Progenitor cell of endocrine pancreas (in vitro differentiated cells): ENCODE results near the gene MT1M. TPM values are rescaled to one million over a fixed set of nuclear protein-coding genes. Genes with fewer than 3 reads are reported as not detected.
A peak's percentile ranks its signal among the peaks of the same experiment; 100 is the strongest.
"Not testable (repeated sequence)": the region's sequence is repeated elsewhere in the genome, so short reads cannot be mapped to it uniquely, and the experiment has no call there.

Experiments used
- DNase-seq: peaks from one replicate; pipeline ENCODE4 v3.0.0; 2021; ENCODE audit warnings: low spot score; ENCODE audit not compliant: unreplicated experiment
- H3K27ac Mint-ChIP-seq: 2 replicates; pipeline ENCODE4 v1.8.0; 2021; ENCODE audit warnings: mild to moderate bottlenecking, moderate library complexity, mixed read lengths
- H3K27me3 Mint-ChIP-seq: 2 replicates; pipeline ENCODE4 v1.8.0; 2021; ENCODE audit warnings: mixed read lengths
- H3K36me3 Mint-ChIP-seq: 2 replicates; pipeline ENCODE4 v1.8.0; 2022; ENCODE audit warnings: mixed read lengths; ENCODE audit not compliant: insufficient read depth
- H3K4me1 Mint-ChIP-seq: 2 replicates; pipeline ENCODE4 v1.8.0; 2021; ENCODE audit warnings: low read depth, mixed read lengths
- H3K4me3 Mint-ChIP-seq: 2 replicates; pipeline ENCODE4 v1.8.0; 2021; ENCODE audit warnings: low read depth, mild to moderate bottlenecking, moderate library complexity, mixed read lengths
- H3K9me3 Mint-ChIP-seq: 2 replicates; pipeline ENCODE4 v1.8.0; 2021; ENCODE audit warnings: low read depth, mixed read lengths
- total RNA-seq: library from RNA; stranded (reverse); gene quantifications from 2 replicates; pipeline ENCODE4 v1.2.1, GENCODE V29; 2021
- TF ChIP-seq, protein P1 (sequence below): fragments of 200-600 bp; sonication (generic); IDR thresholded peaks from one replicate; pipeline ENCODE4 v1.5.0; 2021; ENCODE audit warnings: antibody characterized with exemption, mild to moderate bottlenecking; ENCODE audit not compliant: unreplicated experiment

MT1M gene
- total RNA-seq, 1 donor from 2014 or later, result not detected

DNA sequence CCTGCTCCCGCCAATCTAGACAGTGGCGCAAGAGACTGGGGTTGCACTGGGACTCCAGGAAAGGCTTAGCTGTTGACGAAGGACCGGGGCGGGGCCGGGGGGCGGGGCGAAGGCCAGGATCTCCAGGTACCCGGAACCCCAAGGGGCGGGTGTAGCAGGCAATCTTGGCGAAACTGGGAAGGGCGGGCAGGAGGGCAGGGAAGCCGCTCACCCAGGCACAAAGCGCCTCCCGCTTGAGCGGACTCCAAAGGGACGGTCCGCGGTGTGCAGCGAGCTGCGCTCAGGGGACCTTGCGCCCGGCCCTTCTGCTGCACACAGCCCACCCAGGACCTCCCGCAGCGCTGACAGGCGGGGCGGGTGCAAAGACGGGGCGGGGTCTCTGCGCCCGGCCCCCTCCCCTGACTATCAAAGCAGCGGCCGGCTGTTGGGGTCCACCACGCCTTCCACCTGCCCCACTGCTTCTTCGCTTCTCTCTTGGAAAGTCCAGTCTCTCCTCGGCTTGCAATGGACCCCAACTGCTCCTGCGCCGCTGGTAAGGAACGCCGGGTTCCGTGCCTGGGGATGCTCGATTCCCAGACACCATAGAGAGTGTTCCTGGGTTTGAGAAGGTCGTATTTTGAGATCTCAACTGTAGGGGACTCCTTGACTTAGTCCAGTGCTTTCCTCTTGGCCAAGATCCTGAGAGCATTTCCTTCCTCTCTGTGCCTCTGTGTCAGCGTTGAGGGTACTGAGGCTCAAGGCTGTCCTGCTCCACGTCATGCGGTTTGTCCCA, 25.3 kb downstream of the MT1M start, which contains the start of gene MT1F:
Gene MT1F, plus strand, starts transcription at position 405 of the 772 bp plus-strand sequence. Its CDS starts 100 bp downstream, at position 505.
- no peaks in the 10 kb centered on the region for H3K36me3 Mint-ChIP-seq
- peak within 1 kb of the TSS; percentile 75 for H3K27ac Mint-ChIP-seq
- H3K4me1 Mint-ChIP-seq, result peaks cover 5% of the 10 kb centered on the region
- H3K27me3 Mint-ChIP-seq, result peaks cover 87% of the 10 kb centered on the region
- no peaks in the 10 kb centered on the region for H3K9me3 Mint-ChIP-seq
- TF ChIP-seq, protein P1, sequence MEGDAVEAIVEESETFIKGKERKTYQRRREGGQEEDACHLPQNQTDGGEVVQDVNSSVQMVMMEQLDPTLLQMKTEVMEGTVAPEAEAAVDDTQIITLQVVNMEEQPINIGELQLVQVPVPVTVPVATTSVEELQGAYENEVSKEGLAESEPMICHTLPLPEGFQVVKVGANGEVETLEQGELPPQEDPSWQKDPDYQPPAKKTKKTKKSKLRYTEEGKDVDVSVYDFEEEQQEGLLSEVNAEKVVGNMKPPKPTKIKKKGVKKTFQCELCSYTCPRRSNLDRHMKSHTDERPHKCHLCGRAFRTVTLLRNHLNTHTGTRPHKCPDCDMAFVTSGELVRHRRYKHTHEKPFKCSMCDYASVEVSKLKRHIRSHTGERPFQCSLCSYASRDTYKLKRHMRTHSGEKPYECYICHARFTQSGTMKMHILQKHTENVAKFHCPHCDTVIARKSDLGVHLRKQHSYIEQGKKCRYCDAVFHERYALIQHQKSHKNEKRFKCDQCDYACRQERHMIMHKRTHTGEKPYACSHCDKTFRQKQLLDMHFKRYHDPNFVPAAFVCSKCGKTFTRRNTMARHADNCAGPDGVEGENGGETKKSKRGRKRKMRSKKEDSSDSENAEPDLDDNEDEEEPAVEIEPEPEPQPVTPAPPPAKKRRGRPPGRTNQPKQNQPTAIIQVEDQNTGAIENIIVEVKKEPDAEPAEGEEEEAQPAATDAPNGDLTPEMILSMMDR, result no peak
- peak; percentile 52 for DNase-seq
- peak within 1 kb of the TSS; percentile 84 for H3K4me3 Mint-ChIP-seq

DNA sequence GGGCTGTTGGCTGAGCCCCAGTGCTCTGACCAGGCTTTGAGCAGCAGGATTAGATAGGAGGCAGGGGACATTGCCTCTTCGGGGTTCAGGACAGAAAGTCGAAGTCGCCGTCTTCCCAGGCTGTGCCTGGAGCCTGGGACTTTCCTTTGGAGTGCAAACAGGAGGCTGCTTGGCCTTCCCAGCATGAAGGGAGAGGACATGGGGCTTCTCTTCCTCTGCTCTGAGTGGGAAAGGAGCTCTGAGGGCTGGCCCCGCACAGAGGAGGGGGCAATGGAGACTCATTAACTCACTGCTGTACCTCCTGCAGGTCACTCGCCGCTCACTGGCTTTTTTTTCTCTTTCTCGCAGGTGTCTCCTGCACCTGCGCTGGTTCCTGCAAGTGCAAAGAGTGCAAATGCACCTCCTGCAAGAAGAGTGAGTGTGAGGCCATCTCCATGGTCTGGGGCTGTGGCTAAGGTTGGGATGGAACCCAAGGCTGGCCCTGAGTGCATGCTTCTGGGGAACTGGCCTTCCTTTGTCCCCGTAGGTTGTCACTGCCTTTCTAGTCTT, 25.9 kb downstream of the MT1M start:
- no peak for DNase-seq
- TF ChIP-seq, protein P1, result no peak
- H3K9me3 Mint-ChIP-seq, result no peaks in the 10 kb centered on the region
- H3K36me3 Mint-ChIP-seq, result no peaks in the 10 kb centered on the region
- peaks cover 5% of the 10 kb centered on the region for H3K4me1 Mint-ChIP-seq
- peak overlapping the region; percentile 84 for H3K4me3 Mint-ChIP-seq
- H3K27me3 Mint-ChIP-seq, result peaks cover 85% of the 10 kb centered on the region
- H3K27ac Mint-ChIP-seq, result no peak overlapping the region

DNA sequence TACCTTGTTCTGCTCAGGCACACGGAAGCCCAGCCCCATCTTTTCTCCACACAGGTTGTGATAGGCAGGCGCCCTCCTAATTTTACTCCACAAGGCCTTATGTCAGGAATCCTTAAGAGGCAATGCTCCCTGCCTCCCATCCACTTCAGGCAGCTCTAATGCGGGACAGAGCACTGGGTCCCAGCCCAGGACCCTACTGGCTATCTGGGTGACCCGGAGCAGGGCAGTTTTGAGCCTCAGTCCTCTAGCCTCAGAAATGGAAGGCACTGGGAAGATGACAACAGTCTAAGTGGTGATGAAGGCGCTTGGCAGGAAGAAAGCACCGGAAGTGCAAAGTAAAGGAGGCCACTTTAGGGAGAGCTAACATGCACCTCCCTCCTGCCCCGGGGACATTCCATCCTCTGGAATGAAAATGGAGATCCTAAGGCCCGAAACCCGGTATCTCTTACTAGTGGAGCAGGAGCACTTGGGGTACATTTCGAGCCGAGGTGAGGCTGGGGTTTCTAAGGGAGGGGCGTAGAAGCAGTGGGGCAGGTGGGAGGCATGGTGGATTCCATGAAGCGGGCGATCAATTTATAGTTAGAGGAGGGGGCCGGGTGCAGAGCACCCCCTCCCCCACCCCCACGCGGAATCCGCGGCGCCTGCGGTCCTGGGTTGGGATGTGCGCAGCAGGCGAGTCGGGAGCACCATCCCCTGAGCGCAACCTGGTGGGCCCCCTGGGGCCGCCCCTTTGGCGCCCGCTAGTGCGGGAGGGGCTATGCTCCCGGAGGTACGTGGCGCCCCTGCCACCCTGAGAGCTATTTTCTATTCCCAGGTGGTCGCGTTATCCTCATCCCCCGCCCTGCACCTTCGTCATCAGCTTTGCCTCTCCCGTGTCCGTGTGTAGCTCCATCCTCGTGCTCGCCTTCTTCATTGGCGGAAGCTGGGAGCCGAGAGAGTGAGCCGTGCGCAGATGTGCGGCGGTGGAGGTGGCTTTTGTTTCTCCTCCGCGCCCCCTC, 30.2 kb downstream of the MT1M start:
- Mint-ChIP-seq H3K27ac (no peak overlapping the region), H3K4me3 (no peak overlapping the region), H3K4me1 (peaks cover 5% of the 10 kb centered on the region), H3K27me3 (peaks cover 97% of the 10 kb centered on the region), H3K36me3 (no peaks in the 10 kb centered on the region), H3K9me3 (no peaks in the 10 kb centered on the region)
- TF ChIP-seq, protein P1, result no peak
- no peak for DNase-seq

DNA sequence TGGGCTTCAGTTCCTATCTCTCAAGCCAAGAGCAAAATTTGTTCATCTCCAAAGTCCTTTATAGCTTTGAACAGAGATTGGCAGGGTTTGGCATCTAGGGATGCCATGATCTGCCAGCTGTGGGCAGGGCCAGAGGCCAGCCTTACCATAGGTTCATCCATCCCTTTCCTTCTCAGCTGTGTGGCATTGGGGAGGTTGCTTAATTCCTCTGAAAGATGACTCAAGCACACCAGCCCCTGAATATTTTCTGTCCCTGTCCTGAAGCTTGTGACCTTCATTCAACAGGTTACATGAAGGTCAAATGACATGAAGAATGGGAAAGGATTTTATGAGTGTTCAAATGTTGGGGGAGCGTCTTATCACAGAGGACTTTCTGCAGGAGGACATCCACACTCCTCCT, 32.0 kb downstream of the MT1M start:
- no peaks in the 10 kb centered on the region for H3K36me3 Mint-ChIP-seq
- no peak overlapping the region for H3K4me3 Mint-ChIP-seq
- TF ChIP-seq, protein P1, result no peak
- H3K4me1 Mint-ChIP-seq, result no peaks in the 10 kb centered on the region
- no peak for DNase-seq
- peaks cover 97% of the 10 kb centered on the region for H3K27me3 Mint-ChIP-seq
- no peak overlapping the region for H3K27ac Mint-ChIP-seq
- no peaks in the 10 kb centered on the region for H3K9me3 Mint-ChIP-seq

DNA sequence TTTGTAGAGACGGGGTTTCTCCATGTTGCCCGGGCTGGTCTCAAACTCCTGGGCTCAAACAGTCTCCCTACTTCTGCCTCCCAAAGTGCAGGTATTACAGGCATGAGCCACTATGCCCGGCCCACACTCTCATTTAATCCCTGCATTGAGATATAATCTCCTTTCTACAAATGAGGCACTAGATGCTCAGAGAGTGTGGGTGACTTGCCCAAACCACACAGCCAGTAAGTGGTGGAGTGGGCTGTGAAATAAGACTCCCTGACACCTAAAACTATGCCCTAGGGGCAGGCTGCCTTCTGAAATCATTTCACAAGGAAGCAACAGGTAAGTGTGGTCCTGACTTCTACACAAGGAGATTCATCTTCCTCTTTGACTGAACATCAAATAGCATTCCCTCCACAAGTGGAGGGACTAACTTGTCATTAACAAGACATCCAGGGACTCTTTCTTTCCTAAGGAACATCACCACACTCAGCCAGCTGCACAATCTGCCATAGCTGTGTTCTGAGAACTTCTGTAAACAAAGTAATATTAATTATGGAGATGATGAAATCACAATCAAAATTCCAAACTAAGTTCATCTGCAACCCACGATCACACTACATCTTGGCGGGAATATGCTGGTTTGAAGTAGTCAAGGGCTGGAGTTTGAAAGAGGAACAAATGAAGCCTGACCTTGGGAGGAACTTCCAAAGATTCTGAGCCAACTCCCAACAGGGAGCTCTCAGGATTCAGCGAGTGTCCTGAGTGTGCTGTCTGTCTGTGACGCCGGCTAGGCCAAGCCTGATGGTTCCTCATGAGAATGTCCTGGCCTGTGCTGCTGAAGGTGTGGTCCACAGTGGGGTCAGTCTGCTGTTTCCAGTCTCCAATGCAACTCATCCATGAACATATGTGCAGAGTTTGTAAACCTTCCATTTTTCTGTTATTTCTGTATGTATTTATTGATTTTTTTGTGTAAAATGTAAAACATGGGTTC, 33.1 kb downstream of the MT1M start:
- not testable (repeated sequence) for H3K36me3 Mint-ChIP-seq, H3K4me1 Mint-ChIP-seq, H3K4me3 Mint-ChIP-seq, H3K27ac Mint-ChIP-seq, DNase-seq, H3K9me3 Mint-ChIP-seq
- H3K27me3 Mint-ChIP-seq, result peaks cover 97% of the 10 kb centered on the region
